Measurements from ENCODE around the gene SLC22A5.

Gene SLC22A5

DNA sequence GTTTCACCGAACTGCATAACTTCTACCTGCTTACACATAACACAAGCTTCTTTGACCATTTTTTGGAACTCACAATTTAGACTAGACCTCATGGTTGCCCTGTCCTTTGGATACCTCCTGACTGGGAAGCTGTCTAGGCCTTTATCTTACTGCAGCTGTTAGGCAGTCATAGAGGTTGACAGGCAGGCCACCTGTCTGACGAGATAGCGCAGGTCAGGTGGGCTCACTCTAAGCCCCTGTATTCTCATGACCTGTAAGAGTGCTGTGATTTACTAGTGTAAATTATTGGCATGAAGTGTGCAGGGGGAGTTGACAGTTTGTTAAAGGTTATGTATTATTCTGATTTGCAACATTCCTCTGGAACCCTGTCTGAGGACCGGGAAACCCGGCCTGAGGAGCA lies 46.3 kb upstream of the SLC22A5 start:
- Histone ChIP-seq H3K36me3 (ENCODE audit: control insufficient read depth, insufficient read depth, low read length) (no peaks in the 10 kb centered on the region), H3K79me2 (no peaks in the 10 kb centered on the region), H3K9me3 (ENCODE audit: control insufficient read depth, low read length) (no peaks in the 10 kb centered on the region)

DNA sequence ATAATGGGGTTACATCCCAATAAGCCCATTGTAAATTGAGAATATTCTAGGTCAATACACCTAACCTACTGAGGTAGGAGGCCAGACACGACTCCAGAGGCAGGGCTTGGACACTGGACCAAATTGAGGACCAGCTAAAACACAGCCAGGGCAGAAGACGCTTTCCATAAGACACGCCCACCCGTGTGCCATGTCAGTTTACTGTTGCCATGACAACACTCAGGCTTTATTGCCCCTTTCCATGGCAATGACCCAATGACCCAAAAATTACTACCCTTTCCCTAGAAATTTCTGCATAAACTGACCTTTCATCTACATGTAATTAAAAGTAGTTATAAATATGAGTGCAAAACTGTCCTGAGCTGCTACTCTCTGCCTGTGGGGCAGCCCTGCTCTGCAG lies 43.8 kb upstream of the SLC22A5 start:
- TF ChIP-seq, protein P1, sequence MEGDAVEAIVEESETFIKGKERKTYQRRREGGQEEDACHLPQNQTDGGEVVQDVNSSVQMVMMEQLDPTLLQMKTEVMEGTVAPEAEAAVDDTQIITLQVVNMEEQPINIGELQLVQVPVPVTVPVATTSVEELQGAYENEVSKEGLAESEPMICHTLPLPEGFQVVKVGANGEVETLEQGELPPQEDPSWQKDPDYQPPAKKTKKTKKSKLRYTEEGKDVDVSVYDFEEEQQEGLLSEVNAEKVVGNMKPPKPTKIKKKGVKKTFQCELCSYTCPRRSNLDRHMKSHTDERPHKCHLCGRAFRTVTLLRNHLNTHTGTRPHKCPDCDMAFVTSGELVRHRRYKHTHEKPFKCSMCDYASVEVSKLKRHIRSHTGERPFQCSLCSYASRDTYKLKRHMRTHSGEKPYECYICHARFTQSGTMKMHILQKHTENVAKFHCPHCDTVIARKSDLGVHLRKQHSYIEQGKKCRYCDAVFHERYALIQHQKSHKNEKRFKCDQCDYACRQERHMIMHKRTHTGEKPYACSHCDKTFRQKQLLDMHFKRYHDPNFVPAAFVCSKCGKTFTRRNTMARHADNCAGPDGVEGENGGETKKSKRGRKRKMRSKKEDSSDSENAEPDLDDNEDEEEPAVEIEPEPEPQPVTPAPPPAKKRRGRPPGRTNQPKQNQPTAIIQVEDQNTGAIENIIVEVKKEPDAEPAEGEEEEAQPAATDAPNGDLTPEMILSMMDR (IDR thresholded peaks at IDR 0.05): no peak
- H3K4me3 ChIP-seq (ENCODE audit: low read depth, low read length): no peak overlapping the region
- H3K4me1 ChIP-seq: peaks cover 3% of the 10 kb centered on the region
- H3K27me3 ChIP-seq (ENCODE audit: control insufficient read depth, insufficient read depth, low read length): no peaks in the 10 kb centered on the region
- no peak overlapping the region for H3K4me2 ChIP-seq (ENCODE audit: low read length)
- no peak overlapping the region for H3K9ac ChIP-seq
- H3K79me2 ChIP-seq: no peaks in the 10 kb centered on the region
- no peak overlapping the region for H2AFZ ChIP-seq
- H3K27ac ChIP-seq: no peak overlapping the region
- no peaks in the 10 kb centered on the region for H3K36me3 ChIP-seq (ENCODE audit: control insufficient read depth, insufficient read depth, low read length)
- H3K9me3 ChIP-seq (ENCODE audit: control insufficient read depth, low read length): no peaks in the 10 kb centered on the region

More for the DNA sequence above, 46.3 kb upstream of the SLC22A5 start:
- H2AFZ ChIP-seq: no peak overlapping the region
- no peak overlapping the region for H3K4me2 ChIP-seq (ENCODE audit: low read length)
- H3K4me1 ChIP-seq: peaks cover 3% of the 10 kb centered on the region
- no peak overlapping the region for H3K9ac ChIP-seq
- TF ChIP-seq, protein P1 (IDR thresholded peaks at IDR 0.05): no peak
- H3K27me3 ChIP-seq (ENCODE audit: control insufficient read depth, insufficient read depth, low read length): no peaks in the 10 kb centered on the region
- no peak overlapping the region for H3K27ac ChIP-seq
- no peak overlapping the region for H3K4me3 ChIP-seq (ENCODE audit: low read depth, low read length)

DNA sequence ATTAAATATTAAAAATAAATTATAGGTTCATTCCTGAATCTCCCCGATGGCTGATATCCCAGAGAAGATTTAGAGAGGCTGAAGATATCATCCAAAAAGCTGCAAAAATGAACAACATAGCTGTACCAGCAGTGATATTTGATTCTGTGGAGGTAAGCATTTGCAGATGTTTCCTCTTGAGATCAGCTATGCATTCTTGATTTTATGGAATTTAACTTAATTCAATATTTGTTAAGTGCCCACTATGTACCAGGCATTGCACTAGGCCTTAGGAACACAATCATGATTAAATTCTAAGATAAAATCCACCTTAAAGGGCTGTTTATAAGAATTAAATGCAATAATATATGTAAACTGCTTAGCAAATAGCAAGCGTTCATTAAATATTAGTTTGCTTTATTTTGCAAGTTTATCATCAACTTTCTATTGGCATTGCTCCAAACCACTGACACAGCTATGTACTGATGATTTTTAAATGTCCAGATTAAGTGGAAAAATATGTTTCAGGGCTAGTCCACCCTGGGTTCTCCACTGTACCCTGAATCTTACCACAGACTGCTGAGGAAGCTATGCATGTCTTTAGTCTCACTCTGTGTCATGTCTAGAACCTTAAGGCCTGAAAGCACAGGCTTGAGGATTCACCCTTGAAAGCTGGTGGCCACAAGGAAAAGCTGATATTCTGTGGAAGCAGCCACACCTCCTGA lies 42.1 kb upstream of the SLC22A5 start:
- no peak overlapping the region for H3K4me2 ChIP-seq (ENCODE audit: low read length)
- no peak overlapping the region for H3K9ac ChIP-seq
- peaks cover 3% of the 10 kb centered on the region for H3K4me1 ChIP-seq
- H3K9me3 ChIP-seq (ENCODE audit: control insufficient read depth, low read length): no peaks in the 10 kb centered on the region
- H3K27ac ChIP-seq: no peak overlapping the region
- no peak overlapping the region for H2AFZ ChIP-seq
- TF ChIP-seq, protein P1 (IDR thresholded peaks at IDR 0.05): no peak
- H3K4me3 ChIP-seq (ENCODE audit: low read depth, low read length): no peak overlapping the region
- H3K36me3 ChIP-seq (ENCODE audit: control insufficient read depth, insufficient read depth, low read length): no peaks in the 10 kb centered on the region
- H3K79me2 ChIP-seq: no peaks in the 10 kb centered on the region
- no peaks in the 10 kb centered on the region for H3K27me3 ChIP-seq (ENCODE audit: control insufficient read depth, insufficient read depth, low read length)

DNA sequence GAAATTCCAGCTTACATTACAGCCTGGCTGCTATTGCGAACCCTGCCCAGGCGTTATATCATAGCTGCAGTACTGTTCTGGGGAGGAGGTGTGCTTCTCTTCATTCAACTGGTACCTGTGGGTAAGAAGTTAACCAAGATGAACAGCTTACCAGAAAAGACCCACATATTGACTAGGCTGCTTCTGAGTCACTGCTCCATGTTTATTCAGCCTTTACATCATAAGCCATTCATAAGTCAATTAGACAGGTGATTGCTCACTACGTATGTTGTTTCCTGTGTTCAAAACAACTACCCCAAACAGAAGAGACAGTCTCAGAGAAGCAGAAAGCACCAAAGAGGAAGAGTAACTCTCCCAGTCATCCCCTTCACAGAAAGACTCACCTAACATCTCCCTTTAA lies 34.7 kb upstream of the SLC22A5 start:
- TF ChIP-seq, protein P1 (IDR thresholded peaks at IDR 0.05): no peak
- H3K27ac ChIP-seq: no peak overlapping the region

DNA sequence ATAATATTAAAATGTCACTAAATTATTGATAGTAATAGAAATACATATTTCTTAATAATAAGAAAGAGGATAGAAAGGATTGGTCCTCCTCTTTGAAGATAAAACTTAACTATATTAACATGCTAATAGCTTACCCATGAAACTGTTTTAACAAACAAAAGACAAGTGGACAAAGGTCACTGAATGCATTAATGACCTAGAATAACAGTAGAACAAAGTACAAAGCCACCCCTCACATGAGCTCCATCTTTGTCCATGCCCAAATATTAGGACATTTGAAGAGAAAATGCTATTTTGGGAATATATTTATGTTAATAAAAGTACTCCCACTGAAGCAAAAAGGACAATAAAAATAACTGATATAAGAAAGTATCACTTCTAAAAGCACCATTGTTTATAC lies 34.1 kb upstream of the SLC22A5 start:
- Histone ChIP-seq H3K4me2 (ENCODE audit: low read length) (no peak overlapping the region), H3K9me3 (ENCODE audit: control insufficient read depth, low read length) (no peaks in the 10 kb centered on the region), H3K4me1 (no peaks in the 10 kb centered on the region), H3K36me3 (ENCODE audit: control insufficient read depth, insufficient read depth, low read length) (no peaks in the 10 kb centered on the region), H2AFZ (no peak overlapping the region), H3K9ac (no peak overlapping the region), H3K27me3 (ENCODE audit: control insufficient read depth, insufficient read depth, low read length) (no peaks in the 10 kb centered on the region), H3K79me2 (no peaks in the 10 kb centered on the region), H3K4me3 (ENCODE audit: low read depth, low read length) (no peak overlapping the region), H3K27ac (no peak overlapping the region)
- TF ChIP-seq, protein P1 (IDR thresholded peaks at IDR 0.05): no peak

More for the DNA sequence above, 34.7 kb upstream of the SLC22A5 start:
- Histone ChIP-seq H3K9ac (no peak overlapping the region), H3K27me3 (ENCODE audit: control insufficient read depth, insufficient read depth, low read length) (no peaks in the 10 kb centered on the region), H3K4me1 (no peaks in the 10 kb centered on the region), H3K4me2 (ENCODE audit: low read length) (no peak overlapping the region), H3K79me2 (no peaks in the 10 kb centered on the region), H3K9me3 (ENCODE audit: control insufficient read depth, low read length) (no peaks in the 10 kb centered on the region), H3K4me3 (ENCODE audit: low read depth, low read length) (no peak overlapping the region), H3K36me3 (ENCODE audit: control insufficient read depth, insufficient read depth, low read length) (no peaks in the 10 kb centered on the region), H2AFZ (no peak overlapping the region)

Data from parathyroid adenoma (tissue), 2 donors.